Measurements from ENCODE around the gene SORBS2.

Gene SORBS2

GRCh38 chr4:185552254-185552653 is 259.7 kb downstream of the SORBS2 start:
- TF ChIP-seq CTCF (IDR thresholded peaks at IDR 0.05; ENCODE audit: low read depth, low read length) (no peak), EZH2phosphoT487 (IDR thresholded peaks at IDR 0.05; ENCODE audit: low read depth) (no peak)
- Histone ChIP-seq H3K36me3 (replicated peaks; ENCODE audit: low read depth, low read length) (no peaks in the 10 kb centered on the region), H3K4me1 (ENCODE audit: low read length) (no peaks in the 10 kb centered on the region), H2AFZ (ENCODE audit: low read depth, low read length) (no peak overlapping the region), H3K27ac (ENCODE audit: low read length) (no peak overlapping the region), H3K4me3 (ENCODE audit: low read length) (no peak overlapping the region), H3K79me2 (ENCODE audit: low read length) (no peaks in the 10 kb centered on the region), H3K9me3 (ENCODE audit: insufficient read depth, low read length) (no peaks in the 10 kb centered on the region), H3K27me3 (ENCODE audit: low read depth, low read length) (no peaks in the 10 kb centered on the region), H3K4me2 (ENCODE audit: low read length) (no peak overlapping the region), H4K20me1 (ENCODE audit: insufficient read depth, low read length) (no peaks in the 10 kb centered on the region), H3K9ac (ENCODE audit: low read length) (no peak overlapping the region)

- H3K4me1 ChIP-seq (ENCODE audit: low read length): no peaks in the 10 kb centered on the region
- no peak overlapping the region for H3K9ac ChIP-seq (ENCODE audit: low read length)
- no peaks in the 10 kb centered on the region for H3K79me2 ChIP-seq (ENCODE audit: low read length)
- no peak for TF ChIP-seq CTCF (IDR thresholded peaks at IDR 0.05; ENCODE audit: low read depth, low read length)
- no peak for TF ChIP-seq EZH2phosphoT487 (IDR thresholded peaks at IDR 0.05; ENCODE audit: low read depth)
- H2AFZ ChIP-seq (ENCODE audit: low read depth, low read length): no peak overlapping the region
- no peaks in the 10 kb centered on the region for H3K9me3 ChIP-seq (ENCODE audit: insufficient read depth, low read length)
- no peak overlapping the region for H3K27ac ChIP-seq (ENCODE audit: low read length)
- H3K36me3 ChIP-seq (replicated peaks; ENCODE audit: low read depth, low read length): no peaks in the 10 kb centered on the region
- no peak overlapping the region for H3K4me3 ChIP-seq (ENCODE audit: low read length)
- H3K27me3 ChIP-seq (ENCODE audit: low read depth, low read length): no peaks in the 10 kb centered on the region
- H4K20me1 ChIP-seq (ENCODE audit: insufficient read depth, low read length): no peaks in the 10 kb centered on the region
- no peak overlapping the region for H3K4me2 ChIP-seq (ENCODE audit: low read length)
These were observed 261.1 kb downstream of the SORBS2 start for GRCh38 chr4:185550933-185551332.

GRCh38 chr4:185549095-185549639 is 262.8 kb downstream of the SORBS2 start:
- Histone ChIP-seq H3K4me3 (ENCODE audit: low read length) (no peak overlapping the region), H3K27ac (ENCODE audit: low read length) (no peak overlapping the region), H3K36me3 (replicated peaks; ENCODE audit: low read depth, low read length) (no peaks in the 10 kb centered on the region)

GRCh38 chr4:185548587-185548986 is 263.4 kb downstream of the SORBS2 start:
- H3K9ac ChIP-seq (ENCODE audit: low read length): no peak overlapping the region
- no peaks in the 10 kb centered on the region for H3K27me3 ChIP-seq (ENCODE audit: low read depth, low read length)
- no peak overlapping the region for H3K4me2 ChIP-seq (ENCODE audit: low read length)
- no peaks in the 10 kb centered on the region for H4K20me1 ChIP-seq (ENCODE audit: insufficient read depth, low read length)
- H3K4me1 ChIP-seq (ENCODE audit: low read length): no peaks in the 10 kb centered on the region
- H2AFZ ChIP-seq (ENCODE audit: low read depth, low read length): no peak overlapping the region
- no peak for TF ChIP-seq EZH2phosphoT487 (IDR thresholded peaks at IDR 0.05; ENCODE audit: low read depth)
- TF ChIP-seq CTCF (IDR thresholded peaks at IDR 0.05; ENCODE audit: low read depth, low read length): no peak
- H3K27ac ChIP-seq (ENCODE audit: low read length): no peak overlapping the region
- no peaks in the 10 kb centered on the region for H3K36me3 ChIP-seq (replicated peaks; ENCODE audit: low read depth, low read length)
- no peaks in the 10 kb centered on the region for H3K79me2 ChIP-seq (ENCODE audit: low read length)
- H3K4me3 ChIP-seq (ENCODE audit: low read length): no peak overlapping the region
- H3K9me3 ChIP-seq (ENCODE audit: insufficient read depth, low read length): no peaks in the 10 kb centered on the region

More at GRCh38 chr4:185549095-185549639, 262.8 kb downstream of the SORBS2 start:
- Histone ChIP-seq H3K9me3 (ENCODE audit: insufficient read depth, low read length) (no peaks in the 10 kb centered on the region), H3K79me2 (ENCODE audit: low read length) (no peaks in the 10 kb centered on the region), H3K9ac (ENCODE audit: low read length) (no peak overlapping the region), H3K27me3 (ENCODE audit: low read depth, low read length) (no peaks in the 10 kb centered on the region), H2AFZ (ENCODE audit: low read depth, low read length) (no peak overlapping the region), H3K4me1 (ENCODE audit: low read length) (no peaks in the 10 kb centered on the region), H4K20me1 (ENCODE audit: insufficient read depth, low read length) (no peaks in the 10 kb centered on the region), H3K4me2 (ENCODE audit: low read length) (no peak overlapping the region)
- no peak for TF ChIP-seq EZH2phosphoT487 (IDR thresholded peaks at IDR 0.05; ENCODE audit: low read depth)
- TF ChIP-seq CTCF (IDR thresholded peaks at IDR 0.05; ENCODE audit: low read depth, low read length): no peak
